ENCODE measurements around the gene PDCD11.
"Not testable (repeated sequence)": the region's sequence is repeated elsewhere in the genome, so short reads cannot be mapped to it uniquely, and the experiment has no call there.

Gene PDCD11

DNA sequence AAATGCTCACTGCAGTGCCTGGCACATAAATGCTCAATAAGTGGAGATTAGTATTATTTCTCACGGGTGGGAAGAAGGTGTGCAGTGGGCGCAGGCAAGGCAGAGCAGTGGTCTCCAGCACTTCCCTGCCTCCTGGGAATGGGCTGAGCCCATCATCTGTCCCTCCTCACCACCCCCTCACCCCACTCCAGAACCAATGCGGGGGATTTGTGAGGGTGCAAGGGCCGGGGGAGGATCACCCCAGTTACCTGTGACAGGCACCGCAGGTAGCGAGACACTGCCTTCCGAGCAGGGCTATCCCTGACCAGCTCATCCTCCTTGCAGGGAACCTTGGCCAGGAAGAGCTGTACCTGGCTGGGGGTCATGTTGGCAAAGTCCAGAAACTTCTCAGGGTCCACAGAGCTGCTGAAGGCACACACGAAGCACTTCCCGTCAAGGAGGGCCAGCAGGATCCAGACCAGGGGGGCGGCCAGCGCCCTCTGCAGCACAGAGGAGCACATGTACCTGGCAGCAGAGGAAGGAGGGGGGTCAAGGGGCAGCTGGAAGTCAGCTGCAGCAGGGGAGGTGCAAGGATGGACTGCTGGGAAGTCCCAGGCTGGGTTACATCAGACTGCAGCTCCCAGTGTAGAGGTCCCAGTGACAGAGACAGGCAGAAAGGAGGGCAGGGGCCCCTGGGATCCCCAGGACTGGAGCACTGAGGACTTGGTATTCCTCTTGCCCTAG is 79.8 kb downstream of the PDCD11 start:
- TF ChIP-seq JUND (IDR thresholded peaks at IDR 0.05; ENCODE audit: low read depth), result no peak
- no peak for DNase-seq (ENCODE audit: low read depth in 1 of 2, low spot score in 1 of 2)
- in situ Hi-C loops (cut with HindIII; ENCODE audit: low pct_unique_long_range_greater_than_20kb, low sequenced_read_pairs), result no loop called here

DNA sequence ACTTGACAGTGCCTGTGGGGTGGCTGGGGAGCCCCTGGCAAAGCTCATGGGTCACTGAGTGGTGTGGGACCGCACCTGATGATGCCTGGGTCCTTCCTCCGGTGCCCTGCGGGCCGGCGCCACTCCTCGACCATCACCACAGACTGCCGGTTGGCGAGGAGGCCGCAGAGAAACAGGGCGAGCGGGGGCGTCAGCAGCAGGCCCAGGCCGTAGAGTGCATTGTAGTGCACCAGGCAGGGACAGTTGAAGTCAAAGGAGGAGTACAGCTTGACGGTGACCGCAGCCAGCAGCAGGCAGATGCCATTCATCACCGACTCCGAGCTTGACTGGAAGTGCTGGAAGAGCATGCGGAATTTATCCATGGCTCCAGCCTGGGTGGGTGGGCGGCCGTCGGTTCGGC is 82.2 kb downstream of the PDCD11 start:
- no peak for DNase-seq (ENCODE audit: low read depth in 1 of 2, low spot score in 1 of 2)
- no peak for TF ChIP-seq JUND (IDR thresholded peaks at IDR 0.05; ENCODE audit: low read depth)
- in situ Hi-C loops (cut with HindIII; ENCODE audit: low pct_unique_long_range_greater_than_20kb, low sequenced_read_pairs), result no loop called here

- no peak for DNase-seq (ENCODE audit: low read depth in 1 of 2, low spot score in 1 of 2)
- TF ChIP-seq JUND (IDR thresholded peaks at IDR 0.05; ENCODE audit: low read depth), result no peak
- in situ Hi-C loops (cut with HindIII; ENCODE audit: low pct_unique_long_range_greater_than_20kb, low sequenced_read_pairs), result no loop called here
These were observed 82.7 kb downstream of the PDCD11 start, which contains the start of gene CALHM3 for GRCh38 chr10:103479135-103479534. TSS of gene CALHM3 (minus strand) at chr10:103479240. CDS start at chr10:103479032, 208 bp downstream.

DNA sequence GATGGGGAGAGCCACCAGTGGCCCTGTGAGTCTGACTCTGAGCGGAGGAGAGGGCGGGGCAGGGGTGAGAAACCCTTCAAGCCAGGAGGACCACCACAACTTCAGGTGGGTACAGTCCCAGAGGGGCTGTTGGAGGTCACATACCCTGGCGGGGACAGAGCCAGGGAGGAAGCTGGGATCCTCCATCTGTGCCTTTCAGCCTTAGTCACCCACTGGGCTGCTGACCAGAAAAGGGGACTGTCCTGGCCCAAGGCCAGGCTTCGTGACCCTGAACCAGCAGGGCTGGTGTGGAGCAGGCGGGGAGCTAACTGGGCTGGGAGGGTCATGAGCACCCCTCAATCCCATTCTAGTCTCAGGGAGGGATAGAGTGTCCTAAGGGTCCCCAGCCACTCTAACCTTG is 84.1 kb downstream of the PDCD11 start:
- DNase-seq (ENCODE audit: low read depth in 1 of 2, low spot score in 1 of 2), result no peak
- in situ Hi-C loops (cut with HindIII; ENCODE audit: low pct_unique_long_range_greater_than_20kb, low sequenced_read_pairs), result no loop called here
- no peak for TF ChIP-seq JUND (IDR thresholded peaks at IDR 0.05; ENCODE audit: low read depth)

- in situ Hi-C loops (cut with HindIII; ENCODE audit: low pct_unique_long_range_greater_than_20kb, low sequenced_read_pairs), result no loop called here
- peak; percentile 42 to 67 for DNase-seq (ENCODE audit: low read depth in 1 of 2, low spot score in 1 of 2)
These were observed 85.6 kb downstream of the PDCD11 start for GRCh38 chr10:103481974-103482531.

GRCh38 chr10:103486635-103487409 is 90.4 kb downstream of the PDCD11 start:
- DNase-seq (ENCODE audit: low read depth in 1 of 2, low spot score in 1 of 2); in situ Hi-C loops (cut with HindIII; ENCODE audit: low pct_unique_long_range_greater_than_20kb, low sequenced_read_pairs): not testable (repeated sequence)

More at GRCh38 chr10:103481974-103482531, 85.6 kb downstream of the PDCD11 start:
- TF ChIP-seq JUND (IDR thresholded peaks at IDR 0.05; ENCODE audit: low read depth), result no peak

DNA sequence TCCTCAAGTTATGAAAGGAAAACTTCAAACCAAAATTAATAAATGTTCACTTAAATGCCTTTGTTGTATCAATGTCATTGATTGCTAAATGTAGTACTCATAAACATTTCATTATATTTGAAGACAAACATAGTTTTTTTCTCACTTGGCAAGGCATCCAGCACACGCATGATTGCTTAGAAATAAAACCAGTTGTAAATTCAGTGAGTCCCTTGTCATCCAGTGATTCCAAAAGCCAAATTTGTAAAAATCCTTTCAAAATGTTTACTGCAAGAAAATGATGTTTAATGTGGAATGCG is 90.9 kb downstream of the PDCD11 start:
- DNase-seq (ENCODE audit: low read depth in 1 of 2, low spot score in 1 of 2), result no peak
- TF ChIP-seq JUND (IDR thresholded peaks at IDR 0.05; ENCODE audit: low read depth), result no peak
- in situ Hi-C loops (cut with HindIII; ENCODE audit: low pct_unique_long_range_greater_than_20kb, low sequenced_read_pairs), result no loop called here

DNA sequence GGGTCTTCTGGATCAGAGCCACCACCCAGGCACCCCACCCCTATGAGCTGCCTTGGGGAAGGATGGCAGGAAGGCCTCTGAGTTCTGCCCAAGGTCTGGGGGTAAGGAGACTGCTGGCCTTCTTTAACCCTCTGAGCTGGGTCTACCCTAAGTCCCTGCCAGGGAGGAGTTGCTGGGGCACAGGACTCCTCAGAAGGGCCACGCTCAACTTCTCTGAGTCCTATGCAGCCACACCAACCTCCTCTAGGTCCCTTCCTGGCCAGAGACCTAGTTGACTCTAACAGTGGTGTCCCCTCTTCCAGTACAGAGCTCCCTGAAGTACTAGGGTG is 94.5 kb downstream of the PDCD11 start:
- TF ChIP-seq JUND (IDR thresholded peaks at IDR 0.05; ENCODE audit: low read depth), result no peak
- no peak for DNase-seq (ENCODE audit: low read depth in 1 of 2, low spot score in 1 of 2)
- in situ Hi-C loops (cut with HindIII; ENCODE audit: low pct_unique_long_range_greater_than_20kb, low sequenced_read_pairs), result no loop called here

DNA sequence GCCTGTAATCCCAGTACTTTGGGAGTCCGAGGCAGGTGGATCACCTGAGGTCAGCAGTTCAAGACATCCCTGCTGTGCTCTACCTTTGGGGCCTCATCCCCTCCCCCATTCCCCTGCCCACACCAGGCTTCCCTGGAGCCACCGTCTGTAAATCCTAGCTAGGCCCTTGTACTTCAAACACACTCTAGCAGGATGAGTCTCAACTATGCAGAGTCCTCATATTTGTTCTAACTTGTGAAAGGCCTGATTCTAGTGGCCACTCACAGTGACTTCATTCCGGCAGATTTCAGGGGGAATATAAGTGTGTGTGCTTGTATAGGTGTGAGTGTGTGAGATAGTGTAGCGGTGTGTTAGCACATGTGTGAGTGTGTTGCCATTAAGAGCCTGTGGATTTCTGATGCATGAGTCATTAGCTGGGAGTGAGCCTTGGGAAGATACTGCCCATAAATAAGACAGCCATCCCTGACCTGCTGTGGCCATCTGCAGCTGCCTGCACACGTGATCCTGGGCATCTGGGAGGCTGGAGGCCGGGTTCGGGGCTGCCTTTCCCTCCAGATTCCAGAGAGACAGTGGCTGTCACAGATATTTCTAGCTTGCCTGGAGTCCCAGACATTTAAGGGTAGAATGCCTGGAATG is 95.4 kb downstream of the PDCD11 start:
- no peak for TF ChIP-seq JUND (IDR thresholded peaks at IDR 0.05; ENCODE audit: low read depth)
- in situ Hi-C loops (cut with HindIII; ENCODE audit: low pct_unique_long_range_greater_than_20kb, low sequenced_read_pairs), result no loop called here

GRCh38 chr10:103492655-103493261 is 96.3 kb downstream of the PDCD11 start:
- TF ChIP-seq JUND (IDR thresholded peaks at IDR 0.05; ENCODE audit: low read depth), result no peak
- DNase-seq (ENCODE audit: low read depth in 1 of 2, low spot score in 1 of 2), result no peak
- in situ Hi-C loops (cut with HindIII; ENCODE audit: low pct_unique_long_range_greater_than_20kb, low sequenced_read_pairs), result no loop called here

More for the DNA sequence above, 95.4 kb downstream of the PDCD11 start:
- no peak for DNase-seq (ENCODE audit: low read depth in 1 of 2, low spot score in 1 of 2)

GRCh38 chr10:103493362-103493915 is 97.0 kb downstream of the PDCD11 start, which contains the start of gene NEURL1:
TSS of gene NEURL1 (plus strand) at chr10:103493705. CDS start at chr10:103494388, 683 bp downstream.
- TF ChIP-seq JUND (IDR thresholded peaks at IDR 0.05; ENCODE audit: low read depth), result no peak
- in situ Hi-C loops (cut with HindIII; ENCODE audit: low pct_unique_long_range_greater_than_20kb, low sequenced_read_pairs), result no loop called here
- DNase-seq (ENCODE audit: low read depth in 1 of 2, low spot score in 1 of 2), result no peak

All from T47D (cell line).